ENCODE data around the gene GRID2.
"Not testable (repeated sequence)": the region's sequence is repeated elsewhere in the genome, so short reads cannot be mapped to it uniquely, and the experiment has no call there.

GRID2 gene

DNA sequence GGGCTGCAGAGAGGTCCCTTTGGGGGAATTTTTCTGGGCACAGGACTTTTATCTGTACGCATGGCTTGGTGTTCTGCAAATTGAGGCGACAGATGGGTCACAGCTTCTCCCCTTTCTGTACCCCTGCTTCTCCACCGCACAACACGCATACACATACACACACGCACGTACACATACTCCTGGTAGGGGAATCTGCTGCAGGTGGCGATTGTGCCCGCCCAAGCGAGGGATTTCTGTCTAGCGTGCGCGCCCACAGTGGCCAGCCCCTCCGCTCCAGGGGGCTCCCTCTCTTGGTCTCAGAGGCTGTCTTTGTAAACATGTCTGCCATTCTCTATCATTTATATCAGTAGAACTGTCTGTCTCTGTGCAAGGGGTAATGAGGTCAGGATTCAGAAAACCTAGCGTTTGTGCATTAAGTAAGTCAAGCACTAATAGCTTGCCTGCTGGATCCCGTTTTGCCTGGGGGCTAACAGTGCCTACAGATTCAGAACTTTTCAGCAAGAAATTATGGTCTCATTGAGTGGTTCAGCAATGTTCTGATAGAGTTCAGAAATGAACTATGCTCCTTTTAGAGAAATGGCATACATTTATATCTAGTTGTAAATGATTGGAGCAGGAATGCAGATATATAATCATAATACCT lies 2.2 kb downstream of the GRID2 start:
- no peak for DNase-seq

GRCh38 chr4:92307181-92307580 lies 3.4 kb downstream of the GRID2 start:
- DNase-seq: no peak

DNA sequence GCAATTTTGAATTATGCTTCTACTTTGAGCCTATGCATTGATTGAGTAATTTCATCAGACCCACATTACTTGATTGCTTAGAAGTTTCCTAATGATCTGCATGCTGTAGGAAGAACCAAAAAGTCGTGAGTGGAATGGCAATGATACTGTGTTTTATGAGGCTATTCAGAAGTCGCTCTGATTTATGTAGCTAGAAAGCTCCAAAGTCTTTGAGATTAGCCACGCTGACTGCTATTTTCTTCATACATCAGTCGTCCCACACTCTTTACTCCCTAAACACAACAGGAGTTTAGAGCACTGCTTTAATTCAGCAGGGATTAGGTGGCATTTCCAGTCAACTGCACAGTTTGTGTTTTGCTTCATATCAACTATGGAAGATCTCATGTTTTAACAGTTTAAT lies 4.1 kb downstream of the GRID2 start:
- no peak for DNase-seq

GRCh38 chr4:92317047-92317446 lies 13.3 kb downstream of the GRID2 start:
- DNase-seq: no peak

DNA sequence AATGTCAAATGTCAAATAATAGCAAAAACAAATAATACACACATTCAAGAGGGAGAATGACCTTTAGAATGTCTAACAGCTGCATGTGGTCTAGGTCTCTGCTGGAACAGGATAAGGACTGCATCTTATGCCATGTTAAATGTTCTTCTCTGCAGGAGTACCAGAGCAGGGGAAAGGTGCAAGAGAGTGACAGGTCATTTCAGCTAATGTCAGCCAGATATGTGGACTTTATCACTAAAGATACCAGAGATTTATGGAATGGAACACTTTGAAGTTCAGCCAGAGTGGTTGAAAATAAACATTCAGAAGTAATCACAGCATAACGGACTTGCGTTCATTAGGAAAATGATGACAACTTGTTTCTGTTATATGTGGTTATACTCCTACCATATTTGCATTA lies 24.3 kb downstream of the GRID2 start:
- DNase-seq: no peak

DNA sequence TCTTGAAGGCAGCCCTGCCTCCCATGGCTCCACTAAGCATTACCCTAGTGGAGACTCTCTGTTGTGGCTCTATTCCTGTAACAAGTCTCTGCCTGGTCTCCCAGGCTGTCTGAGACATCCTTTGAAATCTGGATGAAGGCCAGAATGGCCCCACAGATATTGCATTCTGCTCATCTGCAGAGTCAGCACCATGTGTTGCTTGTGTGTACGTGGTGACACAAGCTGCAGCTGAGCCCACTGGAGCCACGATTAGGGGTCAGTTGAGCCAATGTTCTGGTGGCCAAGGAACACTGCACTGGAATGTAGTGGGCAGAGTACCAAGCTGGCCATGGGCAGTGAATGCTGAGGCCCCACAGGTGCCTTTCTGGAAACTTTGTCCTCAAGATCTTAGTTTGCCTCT lies 29.2 kb downstream of the GRID2 start:
- no peak for DNase-seq

DNA sequence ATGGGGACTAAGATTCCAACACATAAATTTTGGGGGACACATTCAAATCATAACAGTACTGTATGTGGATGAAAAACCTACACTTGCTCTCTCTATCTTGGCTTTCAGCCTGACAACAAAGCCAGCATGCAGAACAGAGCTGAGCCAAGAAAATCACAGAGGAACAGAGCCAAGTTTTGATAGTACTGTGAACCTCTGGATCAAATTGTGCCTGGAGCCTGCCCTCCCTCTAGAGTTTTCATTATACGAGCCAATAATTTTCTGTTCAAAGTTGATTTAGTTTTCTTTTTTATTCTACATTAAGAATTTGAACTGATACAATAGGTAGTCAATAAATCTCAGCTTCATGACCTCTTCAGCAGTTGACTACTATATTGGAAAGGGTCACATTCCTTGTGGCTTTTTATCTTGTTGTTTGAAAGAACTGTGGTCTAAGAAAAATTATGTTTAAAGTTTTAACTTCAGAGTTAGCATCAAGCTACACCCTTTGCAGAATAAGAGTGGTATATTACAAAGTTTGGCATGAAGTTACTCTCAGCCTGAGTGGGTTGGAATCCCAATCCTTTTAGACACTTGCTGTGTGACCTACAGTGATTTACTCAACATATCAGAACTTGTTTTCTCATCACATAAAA lies 31.1 kb downstream of the GRID2 start:
- DNase-seq: no peak

DNA sequence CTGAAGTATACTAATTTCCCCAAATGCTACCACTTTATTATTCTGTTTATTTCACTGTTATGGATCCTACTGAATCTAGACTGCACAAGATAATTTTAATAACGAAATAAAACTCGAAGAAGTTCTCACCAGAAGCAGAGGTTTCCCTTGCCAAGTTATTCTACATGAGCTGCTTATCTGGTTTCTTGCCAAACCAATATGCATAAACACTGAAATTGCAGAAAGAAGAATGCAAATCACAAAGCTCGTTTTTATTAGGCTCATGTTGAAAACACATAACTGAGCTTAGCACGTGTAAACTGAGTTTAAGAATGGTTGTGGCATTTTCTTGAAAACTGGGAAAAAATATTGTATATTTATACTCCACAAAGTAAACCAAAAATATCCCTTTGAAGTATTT lies 35.9 kb downstream of the GRID2 start:
- DNase-seq: no peak

- no peak for DNase-seq
These were observed 40.5 kb downstream of the GRID2 start for GRCh38 chr4:92344216-92344615.

DNA sequence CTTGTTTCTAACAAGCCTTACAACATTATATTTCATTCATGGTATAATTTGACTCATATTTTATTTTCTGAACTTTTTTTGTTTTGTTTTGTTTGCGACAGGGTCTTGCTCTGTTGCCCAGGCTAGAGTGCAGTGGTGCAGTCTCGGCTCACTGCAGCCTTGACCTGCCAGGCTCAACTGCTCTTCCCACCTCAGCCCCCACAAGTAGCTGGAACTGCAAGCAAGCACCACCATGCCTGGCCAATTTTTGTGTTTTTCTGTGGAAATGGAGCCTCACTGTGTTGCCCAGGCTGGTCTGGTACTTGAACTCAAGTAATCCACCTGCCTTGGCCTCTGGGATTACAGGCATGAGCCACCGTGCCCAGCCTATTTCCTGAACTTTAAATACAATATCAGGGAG lies 42.5 kb downstream of the GRID2 start:
- DNase-seq: no peak

DNA sequence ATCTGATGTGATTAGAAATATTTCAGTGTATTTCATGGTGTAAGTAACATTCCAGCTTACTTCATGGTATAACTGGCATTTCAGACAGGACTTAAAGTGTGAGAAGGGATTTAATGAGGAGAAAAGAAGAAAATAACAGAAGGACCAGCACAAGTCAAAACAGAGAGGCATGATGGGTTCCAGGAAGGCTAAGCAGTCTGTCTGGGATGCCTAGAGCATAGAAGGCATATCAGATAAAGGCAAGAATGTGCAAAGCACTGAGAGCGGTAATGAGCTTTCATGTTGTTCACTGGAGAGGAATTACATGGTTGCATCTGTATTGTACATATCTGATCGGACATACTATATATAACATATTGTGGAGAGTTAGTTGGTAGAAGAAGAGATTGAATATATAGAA lies 54.2 kb downstream of the GRID2 start:
- DNase-seq: no peak

GRCh38 chr4:92359491-92359890 lies 55.7 kb downstream of the GRID2 start:
- no peak for DNase-seq

GRCh38 chr4:92362028-92362427 lies 58.3 kb downstream of the GRID2 start:
- DNase-seq: no peak

- no peak for DNase-seq
These were observed 64.9 kb downstream of the GRID2 start for GRCh38 chr4:92368653-92369052.

- no peak for DNase-seq
These were observed 77.8 kb downstream of the GRID2 start for GRCh38 chr4:92381616-92382015.

DNA sequence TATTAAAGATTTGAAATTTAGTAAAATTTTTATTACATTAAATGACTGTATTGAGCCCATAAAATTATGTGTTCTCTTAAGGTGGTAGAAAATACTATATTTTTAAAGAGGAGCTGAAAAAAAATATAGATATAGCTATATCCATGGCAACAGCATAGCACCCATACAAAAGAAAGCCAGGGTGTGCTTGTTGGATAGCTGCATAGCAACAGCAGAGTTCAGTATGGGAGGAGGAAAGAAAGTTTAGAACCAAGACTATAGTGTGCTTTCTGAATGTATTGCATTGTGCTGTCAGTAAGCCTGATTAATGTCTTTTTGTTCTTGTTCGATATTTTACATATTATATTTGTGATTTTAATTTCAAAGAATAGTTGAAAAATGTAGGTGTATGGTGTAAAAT lies 78.4 kb downstream of the GRID2 start:
- DNase-seq: no peak

DNA sequence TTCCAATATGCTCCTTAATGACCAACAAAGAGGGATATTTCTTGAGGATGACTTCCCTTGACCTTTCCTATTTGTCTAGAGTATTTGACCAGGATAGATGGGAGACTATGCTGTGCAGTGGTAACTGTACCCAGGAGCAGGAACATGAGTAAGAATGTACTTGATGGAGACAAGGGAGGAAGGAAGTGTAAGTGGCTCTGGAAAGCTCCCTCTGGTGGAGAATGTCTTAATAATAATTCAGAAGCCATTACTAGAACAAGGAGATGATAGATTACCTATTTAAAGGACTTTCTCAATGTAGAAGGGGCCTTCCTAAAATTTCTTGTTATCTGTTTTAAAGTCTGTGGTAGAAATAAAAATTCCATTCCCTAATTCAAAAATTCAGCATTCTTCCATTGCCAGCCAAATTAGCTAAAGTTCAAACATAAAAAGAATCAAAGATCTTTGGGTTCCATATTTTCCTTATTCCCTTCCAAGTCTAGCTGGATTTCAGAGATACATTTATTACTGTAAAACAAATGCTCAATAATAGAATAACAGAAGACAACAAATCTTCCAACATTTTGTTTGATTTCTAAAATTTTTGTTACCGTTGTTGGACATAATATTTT lies 83.8 kb downstream of the GRID2 start:
- DNase-seq: peak; percentile 10 to 63

- DNase-seq: no peak
These were observed 95.3 kb downstream of the GRID2 start for GRCh38 chr4:92399032-92399431.

DNA sequence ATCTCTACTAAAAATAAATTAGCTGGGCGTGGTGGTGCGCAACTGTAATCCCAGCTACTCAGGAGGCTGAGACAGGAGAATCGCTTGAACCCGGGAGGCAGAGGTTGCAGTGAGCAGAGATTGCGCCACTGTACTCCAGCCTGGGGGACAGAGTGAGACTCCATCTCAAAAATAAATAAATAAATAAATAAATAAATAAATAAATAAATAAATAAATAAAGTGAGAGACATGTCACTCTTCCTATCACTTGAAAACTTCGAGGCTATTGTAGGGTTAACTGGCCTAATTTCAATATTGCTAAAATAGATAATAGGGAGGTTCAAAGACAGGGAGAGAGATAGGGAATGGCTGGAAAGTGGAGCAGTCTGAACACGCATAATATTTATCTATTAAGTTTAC lies 99.8 kb downstream of the GRID2 start:
- DNase-seq: not testable (repeated sequence)

DNA sequence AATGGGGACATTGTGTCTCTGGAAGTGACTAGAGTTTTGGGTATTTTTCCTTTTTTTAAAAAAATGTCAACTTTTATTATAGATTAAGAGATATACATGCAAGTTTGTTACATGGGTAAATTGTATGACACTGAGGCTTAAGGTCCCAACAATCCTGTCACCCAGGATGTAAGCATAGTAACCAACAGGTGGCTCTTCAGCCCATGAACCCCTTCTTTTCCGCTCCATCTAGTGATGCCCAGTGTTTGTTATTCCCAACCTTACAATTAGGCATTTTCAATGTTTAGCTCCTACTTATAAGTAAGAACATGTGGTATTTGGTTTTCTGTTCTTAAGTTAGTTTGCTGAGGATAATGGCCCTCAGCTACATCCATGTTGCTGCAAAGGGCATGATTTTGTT lies 102.7 kb downstream of the GRID2 start:
- DNase-seq: no peak

DNA sequence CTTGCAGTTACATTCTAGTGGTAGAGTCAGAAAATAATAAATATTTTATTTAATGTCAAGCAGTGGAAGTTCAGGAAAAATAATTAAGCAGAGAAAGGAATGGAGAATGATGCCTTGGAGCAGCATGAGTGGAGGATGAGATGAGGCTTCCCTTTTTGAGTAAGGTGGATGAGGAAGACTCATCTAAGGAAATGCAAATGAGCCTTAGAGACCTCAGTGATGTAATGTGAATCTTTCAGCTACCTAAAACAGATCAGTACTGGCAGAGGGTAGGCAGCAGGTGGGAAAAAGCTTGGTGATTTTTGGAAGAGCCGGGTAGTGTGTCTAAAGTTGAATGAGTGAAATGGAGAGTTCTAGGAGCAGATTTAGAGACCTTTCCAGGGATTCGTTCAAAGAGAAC lies 118.2 kb downstream of the GRID2 start:
- no peak for DNase-seq

DNA sequence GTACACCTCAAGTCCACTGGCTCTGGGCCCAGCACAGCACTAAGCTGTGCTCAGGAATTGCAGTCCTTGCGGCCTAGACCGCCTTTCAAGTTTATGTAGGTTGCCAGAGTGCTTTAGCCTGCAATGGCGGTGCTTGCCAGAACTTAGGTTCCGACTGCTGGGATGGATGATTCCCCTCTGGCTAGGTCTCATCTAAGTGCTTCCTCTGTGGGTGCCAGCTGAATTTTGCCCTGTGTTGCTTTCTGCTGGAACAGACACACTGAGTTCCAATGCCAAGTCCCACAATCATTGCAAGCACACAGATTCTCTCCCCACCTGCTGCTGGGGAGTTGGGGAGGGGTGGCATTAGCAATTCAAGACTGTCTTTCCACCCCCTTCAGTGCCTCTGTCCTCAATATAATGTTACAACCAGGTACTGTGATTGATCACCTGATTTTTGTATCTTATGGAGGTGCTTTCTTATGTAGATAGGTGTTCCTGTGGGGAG lies 129.5 kb downstream of the GRID2 start:
- no peak for DNase-seq

GRCh38 chr4:92438722-92439121 lies 135.0 kb downstream of the GRID2 start:
- not testable (repeated sequence) for DNase-seq

GRCh38 chr4:92442131-92442530 lies 138.4 kb downstream of the GRID2 start:
- DNase-seq: not testable (repeated sequence)
